Ramos (cell line): ENCODE data around the gene ADARB1.

ENCODE experiments used
- in situ Hi-C: fragments of 300-500 bp; cut with MboI; formaldehyde crosslinking; loops from one replicate; pipeline ENCODE4 v1.14.3; 2022; ENCODE audit warnings: low sequenced_read_pairs; ENCODE audit not compliant: unreplicated experiment

The ADARB1 gene

GRCh38 chr21:45156459-45156858 lies 82.1 kb downstream of the ADARB1 start:
- in situ Hi-C loops = no loop called here

- in situ Hi-C loops = no loop called here
These were observed 83.6 kb downstream of the ADARB1 start for GRCh38 chr21:45157932-45158331.

- in situ Hi-C loops = no loop called here
These were observed 84.4 kb downstream of the ADARB1 start for GRCh38 chr21:45158491-45159423.

GRCh38 chr21:45160198-45160597 lies 85.8 kb downstream of the ADARB1 start:
- in situ Hi-C loops = no loop called here

GRCh38 chr21:45161038-45161945 lies 86.9 kb downstream of the ADARB1 start:
- in situ Hi-C loops = no loop called here

- in situ Hi-C loops = no loop called here
These were observed 87.7 kb downstream of the ADARB1 start for GRCh38 chr21:45162115-45162514.

GRCh38 chr21:45162809-45163208 lies 88.4 kb downstream of the ADARB1 start:
- in situ Hi-C loops = no loop called here

GRCh38 chr21:45163413-45164123 lies 89.2 kb downstream of the ADARB1 start:
- in situ Hi-C loops = no loop called here

GRCh38 chr21:45164124-45164511 lies 89.7 kb downstream of the ADARB1 start:
- in situ Hi-C loops = no loop called here

- in situ Hi-C loops = no loop called here
These were observed 90.5 kb downstream of the ADARB1 start for GRCh38 chr21:45164838-45165237.

GRCh38 chr21:45166931-45167330 lies 92.6 kb downstream of the ADARB1 start:
- in situ Hi-C loops = no loop called here

GRCh38 chr21:45167796-45168222 lies 93.4 kb downstream of the ADARB1 start:
- in situ Hi-C loops = no loop called here

- in situ Hi-C loops = no loop called here
These were observed 94.1 kb downstream of the ADARB1 start for GRCh38 chr21:45168522-45168921.

GRCh38 chr21:45169001-45169400 lies 94.6 kb downstream of the ADARB1 start:
- in situ Hi-C loops = no loop called here

GRCh38 chr21:45169682-45170081 lies 95.3 kb downstream of the ADARB1 start:
- in situ Hi-C loops = no loop called here

GRCh38 chr21:45170987-45171386 lies 96.6 kb downstream of the ADARB1 start:
- in situ Hi-C loops = no loop called here

GRCh38 chr21:45172420-45172819 lies 98.0 kb downstream of the ADARB1 start:
- in situ Hi-C loops = no loop called here

GRCh38 chr21:45175326-45176095 lies 101.1 kb downstream of the ADARB1 start:
- in situ Hi-C loops = no loop called here

GRCh38 chr21:45176141-45176540 lies 101.8 kb downstream of the ADARB1 start:
- in situ Hi-C loops = no loop called here

- in situ Hi-C loops = no loop called here
These were observed 102.7 kb downstream of the ADARB1 start for GRCh38 chr21:45177039-45177438.
